Endothelial cell of hepatic sinusoid (primary cell): ENCODE data around the gene NUP133.
"Not testable (repeated sequence)": the region's sequence is repeated elsewhere in the genome, so short reads cannot be mapped to it uniquely, and the experiment has no call there.

Experiments
- in situ Hi-C: cut with HindIII; loops from 2 replicates; pipeline ENCODE4 v1.10.0; 2017; ENCODE audit warnings: low sequenced_read_pairs

The NUP133 gene

DNA sequence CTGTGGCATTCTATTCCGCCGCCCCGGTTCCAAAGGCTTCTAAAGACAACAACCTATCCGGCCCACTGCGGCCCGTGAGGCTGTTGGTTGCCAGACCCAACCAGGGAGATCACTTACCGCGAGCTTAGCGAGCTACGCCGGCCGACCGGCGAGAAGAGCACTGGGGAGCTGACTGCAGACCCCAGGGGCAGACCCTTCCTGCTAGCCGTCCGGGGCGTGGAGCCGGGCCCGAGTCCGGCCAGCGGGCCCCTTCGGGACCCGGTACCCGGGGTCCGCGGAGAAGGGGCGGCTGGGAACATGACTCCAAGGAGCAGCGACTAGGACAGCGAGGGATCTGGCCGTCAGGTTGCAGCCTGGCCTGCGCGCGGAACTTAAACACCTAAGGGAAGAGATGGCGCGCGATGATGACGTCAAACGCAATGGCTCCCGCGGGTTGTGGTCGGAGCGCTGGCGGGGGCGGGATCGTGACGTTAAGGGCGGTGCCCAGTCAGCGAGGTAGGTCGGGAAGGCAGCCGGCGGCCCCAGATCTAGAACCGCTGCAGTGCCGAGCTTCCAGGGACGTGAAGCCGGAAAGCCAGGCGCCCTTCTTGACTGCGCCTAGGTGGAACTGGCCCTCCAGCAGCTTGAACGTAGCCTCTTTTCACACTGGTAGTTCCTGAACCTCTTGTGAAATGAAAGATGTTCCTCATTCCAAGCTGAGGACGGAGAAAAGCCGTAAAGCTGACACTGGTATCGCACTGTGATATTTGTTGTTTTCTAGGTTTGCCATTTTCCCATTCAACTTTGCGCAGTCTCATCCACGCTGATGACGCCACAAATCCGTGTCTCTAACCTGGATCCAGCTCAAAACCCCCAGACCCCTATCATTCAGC lies at the start of gene NUP133:
Gene NUP133, minus strand, starts transcription at position 391 of the 872 bp plus-strand sequence. Its CDS starts 92 bp downstream, at position 299.
- in situ Hi-C loops: no loop called here

DNA sequence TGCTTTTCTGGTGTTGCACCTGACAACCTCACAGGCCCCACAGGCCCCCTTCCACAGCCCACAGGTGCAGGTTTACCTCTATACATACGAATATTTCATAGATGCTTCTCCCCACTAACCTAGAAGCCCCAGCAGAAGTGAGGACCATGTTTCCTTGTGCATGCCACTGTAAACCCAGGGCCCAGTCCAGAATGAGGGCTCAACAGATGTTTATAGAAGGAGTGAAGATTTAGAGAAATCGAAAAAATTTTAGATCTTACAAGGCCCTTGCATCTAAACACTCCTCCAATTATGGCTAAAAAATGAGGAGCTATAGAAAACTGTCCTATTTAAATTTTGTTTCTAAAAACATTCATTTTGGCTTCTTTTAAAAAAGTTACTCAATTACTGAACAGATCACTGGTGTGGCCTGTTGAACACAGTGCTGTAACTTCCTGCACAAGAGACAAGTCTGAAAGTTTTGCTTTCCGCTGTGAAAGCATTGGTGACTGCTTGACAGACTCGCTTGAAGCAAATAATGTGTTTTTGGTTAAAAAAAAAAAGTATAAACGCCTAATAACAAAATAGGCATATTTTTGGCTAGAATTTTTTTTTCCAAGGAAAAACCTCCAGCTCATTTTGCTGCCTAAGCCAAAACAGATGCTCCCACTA lies 49.2 kb upstream of the NUP133 start:
- in situ Hi-C loops: no loop called here

DNA sequence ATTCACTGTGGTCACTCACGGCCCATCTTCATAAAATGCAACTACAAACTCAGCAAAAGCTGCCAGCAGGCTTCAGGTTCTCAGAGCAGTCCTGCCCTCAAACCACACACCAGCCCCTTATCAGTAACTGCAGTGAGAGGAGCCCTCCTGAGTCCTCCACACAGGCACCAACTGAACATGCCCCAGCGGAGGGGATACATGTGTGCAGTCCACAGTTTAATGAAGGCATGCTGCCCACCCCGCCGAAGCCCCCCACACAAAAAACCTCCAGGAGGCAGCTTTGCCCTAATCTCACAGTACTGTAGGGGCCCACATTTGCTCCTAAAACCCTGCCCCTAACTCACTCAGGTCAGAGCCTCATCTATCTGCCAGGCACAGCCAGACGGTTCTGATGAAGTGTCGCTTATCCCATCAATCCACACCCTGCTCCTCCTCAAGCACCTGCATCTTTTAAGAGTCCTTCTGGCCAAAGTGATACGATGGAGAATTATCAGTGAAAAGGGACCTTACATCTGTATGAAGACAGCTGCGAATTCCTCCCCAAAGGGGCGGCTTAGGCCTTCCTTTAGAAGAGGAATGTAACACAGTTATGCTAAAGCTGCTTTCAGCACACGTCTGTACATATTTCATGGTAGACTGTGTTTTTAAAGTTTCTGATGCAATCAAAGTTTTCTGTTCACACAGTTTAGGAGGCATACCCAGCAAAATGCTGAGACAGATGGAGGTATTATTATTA lies 46.9 kb upstream of the NUP133 start:
- in situ Hi-C loops: no loop called here

DNA sequence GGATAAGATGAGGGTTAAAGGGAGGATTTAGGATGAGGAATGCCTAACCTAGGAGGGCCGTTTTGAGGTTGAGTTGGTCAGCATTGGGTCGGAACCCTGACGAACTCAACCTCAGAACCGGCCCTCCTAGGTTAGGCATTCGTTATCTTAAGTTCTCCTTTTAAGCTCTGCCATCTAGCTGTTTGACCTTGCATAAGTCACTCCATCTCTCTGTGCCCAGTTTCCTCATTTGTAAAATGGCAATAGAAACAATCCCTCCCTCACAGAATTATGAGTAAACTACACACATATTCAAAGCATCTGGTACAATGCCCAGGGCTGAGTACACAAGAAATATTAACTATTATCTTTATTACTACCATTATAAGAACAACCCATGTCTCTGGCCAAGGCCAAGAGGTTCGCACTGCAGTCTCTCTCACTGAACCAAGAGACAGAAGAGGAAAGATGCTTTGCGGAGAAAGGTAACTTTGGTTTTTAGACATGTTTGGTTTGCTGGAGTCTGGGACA lies 45.5 kb upstream of the NUP133 start:
- in situ Hi-C loops: no loop called here

DNA sequence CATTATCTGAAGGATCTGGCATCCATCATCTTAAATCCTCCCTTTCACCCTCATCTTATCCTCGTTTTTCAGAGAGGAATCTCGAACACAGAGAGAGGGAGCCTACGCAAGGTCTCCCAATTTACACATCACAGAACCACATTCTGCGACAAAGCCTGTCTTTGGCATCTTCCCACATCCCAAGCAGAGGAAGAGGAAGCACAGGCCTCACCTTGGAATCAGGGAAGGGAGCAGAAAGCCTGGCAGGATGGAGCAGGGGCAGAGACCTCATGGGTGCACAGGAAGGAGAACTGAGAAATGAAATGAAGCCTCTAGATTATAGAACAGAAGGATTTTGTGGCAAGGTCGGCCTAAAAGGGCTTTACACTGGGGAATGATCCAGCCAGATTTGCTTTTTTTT lies 44.6 kb upstream of the NUP133 start:
- in situ Hi-C loops: no loop called here

DNA sequence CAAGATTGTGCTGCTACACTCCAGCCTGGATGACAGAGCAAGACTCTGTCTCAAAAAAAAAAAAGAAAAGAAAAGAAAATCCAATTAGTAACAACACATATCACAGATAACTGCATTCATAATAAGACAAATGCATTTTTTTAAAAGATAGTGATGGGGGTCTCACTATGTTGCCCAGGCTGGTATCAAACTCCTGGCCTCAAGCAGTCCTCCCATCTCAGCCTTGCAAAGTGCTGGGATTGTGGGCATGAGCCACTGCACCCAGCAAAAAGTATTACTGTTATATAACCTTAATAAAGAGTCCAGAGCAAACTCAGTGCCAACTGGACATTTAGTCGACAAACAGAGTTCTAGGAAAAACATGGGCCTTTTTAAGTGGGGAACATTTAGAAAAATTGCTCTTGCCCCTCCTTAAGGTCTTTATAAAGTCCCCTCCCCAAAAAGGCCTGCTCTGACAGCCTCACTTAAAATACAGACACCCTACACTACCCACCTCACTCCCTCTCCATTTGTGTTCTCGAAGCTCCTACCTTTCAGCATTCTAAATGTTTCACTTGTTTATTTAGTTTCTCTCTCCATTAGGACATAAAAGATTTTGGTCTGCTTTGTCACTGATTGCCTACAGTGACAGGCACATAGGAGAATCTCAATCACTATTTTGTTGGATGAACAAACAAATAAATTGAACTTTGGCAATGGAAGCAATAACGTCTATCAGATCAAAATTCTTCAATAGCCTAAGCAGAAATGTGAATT lies 42.8 kb upstream of the NUP133 start:
- in situ Hi-C loops: no loop called here

DNA sequence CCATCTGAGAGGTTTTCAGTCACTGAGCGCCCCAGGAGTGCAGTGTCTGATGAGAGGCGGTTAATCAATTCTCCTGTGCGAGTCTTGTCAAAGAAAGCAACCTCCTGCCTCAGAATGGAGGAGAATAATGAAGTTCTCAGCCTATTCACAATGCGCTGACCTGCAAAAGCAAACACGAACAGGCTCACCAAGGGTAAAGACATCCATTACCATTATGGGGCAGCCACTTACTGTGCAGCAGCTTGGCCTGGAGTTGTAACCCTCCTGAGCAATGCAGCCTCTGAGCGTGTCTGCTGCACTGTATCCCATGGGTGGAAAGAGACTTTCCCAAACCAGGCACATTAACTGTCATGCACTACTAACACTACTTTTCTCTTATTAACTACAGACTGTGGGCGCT lies 39.4 kb upstream of the NUP133 start:
- in situ Hi-C loops: no loop called here

DNA sequence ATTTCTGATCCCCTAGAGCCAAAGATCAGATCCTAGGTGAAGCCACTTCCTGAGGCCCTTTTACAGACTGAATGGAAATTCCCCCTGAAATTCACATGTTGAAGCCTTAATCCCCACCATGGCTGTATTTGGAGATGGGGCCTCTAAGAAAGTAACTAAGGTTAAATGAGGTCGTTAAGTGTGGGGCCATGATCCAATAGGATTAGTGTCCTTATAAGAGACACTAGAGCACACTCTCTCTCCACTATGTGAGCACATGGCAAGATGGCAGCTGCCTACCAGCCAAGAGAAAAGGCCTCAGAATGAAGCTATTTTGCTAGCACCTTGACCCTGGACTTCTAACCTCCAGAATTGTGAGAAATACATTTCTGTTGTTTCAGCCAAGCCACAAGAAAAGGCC lies 36.4 kb upstream of the NUP133 start:
- in situ Hi-C loops: no loop called here

DNA sequence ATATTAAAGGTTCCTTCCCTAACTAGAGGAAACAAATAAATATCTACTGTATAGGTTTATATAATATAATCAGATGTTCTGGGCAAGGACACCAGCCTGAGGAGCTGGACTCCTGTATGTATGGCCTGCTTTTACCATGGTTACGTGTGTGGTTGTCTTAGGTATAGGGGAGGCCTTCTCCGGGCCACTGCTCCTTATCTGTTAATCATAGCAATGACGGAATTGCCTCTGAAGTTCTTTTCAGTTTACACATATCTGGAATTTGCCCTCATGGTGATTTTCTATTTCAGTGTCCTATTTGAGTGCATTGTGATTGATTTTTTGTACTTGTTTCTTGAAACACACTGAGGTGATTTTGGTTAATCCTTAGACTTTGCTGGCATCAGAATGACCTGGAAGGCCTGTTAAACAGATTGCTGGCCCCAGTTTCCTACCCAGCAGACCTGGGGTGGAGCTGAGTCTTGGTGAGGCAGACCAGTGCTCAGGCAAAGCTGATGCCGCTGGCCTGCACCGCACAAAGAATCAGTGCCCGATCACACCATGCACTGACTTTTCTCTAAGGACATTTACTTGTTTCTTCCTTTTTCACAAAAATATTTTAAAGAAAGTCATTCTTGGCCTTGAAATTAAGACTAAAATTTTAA lies 31.8 kb upstream of the NUP133 start:
- in situ Hi-C loops: no loop called here

DNA sequence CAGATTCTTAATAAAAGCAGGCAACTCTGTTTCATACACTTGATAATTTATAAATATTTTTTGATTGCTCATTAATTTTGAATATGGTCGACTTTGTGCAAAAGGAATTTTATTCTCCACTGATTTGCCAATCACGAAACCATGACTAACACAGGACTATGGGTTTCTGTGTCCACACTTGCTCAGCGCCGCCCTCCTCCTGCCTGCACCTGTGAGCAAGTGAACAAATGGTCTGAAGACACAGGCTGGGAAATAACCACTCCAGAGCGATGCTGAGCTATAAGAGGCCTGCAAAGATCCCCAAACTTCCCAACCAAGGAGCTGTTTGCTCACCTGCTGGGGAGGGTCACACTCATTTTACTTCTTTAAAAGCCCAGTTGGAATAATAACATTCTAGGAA lies 30.8 kb upstream of the NUP133 start:
- in situ Hi-C loops: no loop called here

DNA sequence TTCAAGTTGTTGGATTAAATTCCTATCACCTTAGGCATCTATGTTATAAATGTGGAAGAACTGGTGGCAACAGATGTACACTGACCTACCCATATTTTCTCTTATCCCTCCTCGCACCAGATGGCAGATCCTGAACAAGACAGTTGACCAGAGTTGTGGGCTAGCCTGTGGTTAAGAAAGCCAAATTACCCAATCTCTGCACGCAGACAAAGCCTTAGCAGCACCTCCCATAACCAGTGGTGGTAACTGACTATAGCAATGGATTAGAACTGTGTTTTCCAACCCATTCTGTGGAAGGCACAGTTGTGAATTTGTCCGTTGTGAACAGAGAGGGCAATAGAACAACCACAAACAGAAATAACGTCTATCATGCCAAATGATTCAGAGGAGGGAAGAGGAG lies 29.8 kb upstream of the NUP133 start:
- in situ Hi-C loops: no loop called here

DNA sequence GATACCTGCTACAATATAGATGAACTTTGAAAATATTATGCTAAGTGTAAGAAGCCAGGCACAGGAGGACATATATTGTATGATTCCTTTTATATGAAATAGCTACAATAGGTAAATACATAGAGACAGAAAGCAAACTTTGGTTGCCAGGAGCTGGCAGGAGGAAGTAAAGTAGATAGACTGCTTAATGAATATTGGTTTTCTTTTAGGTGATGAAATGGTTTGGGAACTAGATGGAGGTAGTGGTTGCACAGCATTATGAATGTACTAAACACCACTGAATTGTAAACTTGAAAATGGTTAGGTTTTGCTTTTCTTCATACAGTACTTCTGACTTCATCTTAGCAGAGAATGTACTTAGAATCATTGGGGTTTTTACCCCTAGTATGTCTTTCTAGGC lies 28.8 kb upstream of the NUP133 start:
- in situ Hi-C loops: no loop called here

DNA sequence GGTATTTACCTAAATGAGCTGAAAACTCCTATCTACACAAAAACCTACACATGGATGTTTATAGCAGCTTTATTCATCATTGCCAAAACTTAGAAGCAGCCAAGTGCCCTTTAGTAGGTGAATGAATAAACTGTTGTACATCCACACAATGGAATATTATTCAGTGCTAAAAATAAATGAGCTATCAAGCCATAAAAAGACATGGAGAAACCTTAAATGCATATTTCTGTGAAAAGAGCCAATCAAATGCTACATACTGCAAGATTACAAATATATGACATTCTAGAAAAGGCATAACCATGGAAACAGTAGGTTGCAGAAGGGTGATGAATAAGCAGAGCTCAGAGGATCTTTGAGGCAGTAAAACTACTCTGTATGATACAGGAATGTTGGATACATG lies 27.1 kb upstream of the NUP133 start:
- in situ Hi-C loops: no loop called here

DNA sequence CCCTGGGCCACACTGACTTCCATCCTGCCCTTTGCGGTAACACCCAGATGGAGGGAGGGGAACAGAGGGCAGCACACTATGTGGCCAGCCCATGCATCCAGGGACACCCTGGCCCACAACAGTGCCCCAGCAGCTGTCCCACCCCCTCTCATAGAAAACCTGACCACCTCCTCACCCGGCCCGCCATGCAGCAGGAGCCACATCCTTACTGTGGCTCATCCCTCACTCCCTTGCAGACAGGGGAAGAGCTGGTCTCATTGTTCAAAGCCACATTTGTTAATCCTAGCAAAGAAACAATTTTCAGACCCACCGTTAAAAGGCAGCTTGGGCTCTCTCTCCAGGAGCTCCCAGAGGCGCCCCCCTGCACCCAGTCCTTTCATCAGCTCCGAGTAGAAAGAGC lies 23.2 kb upstream of the NUP133 start:
- in situ Hi-C loops: no loop called here

DNA sequence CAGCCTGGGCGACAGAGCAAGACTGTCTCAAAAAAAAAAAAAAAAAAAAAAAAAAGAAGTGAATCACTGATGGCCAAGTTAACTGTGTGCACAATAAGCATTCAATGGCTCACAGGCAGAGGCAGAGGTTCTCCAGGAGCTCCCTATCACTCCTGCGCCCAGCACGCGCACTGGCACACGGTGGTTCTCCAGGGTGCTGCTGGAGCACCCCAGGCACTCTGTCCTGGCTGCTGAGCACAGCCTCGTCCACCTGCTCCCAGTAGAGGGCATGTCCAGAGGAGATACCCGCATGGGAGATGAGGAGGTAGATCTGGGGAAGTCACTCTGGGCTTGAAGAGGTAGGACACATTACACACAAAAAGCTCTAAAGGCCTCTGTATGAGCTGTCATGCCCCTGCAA lies 21.5 kb upstream of the NUP133 start:
- in situ Hi-C loops: no loop called here

DNA sequence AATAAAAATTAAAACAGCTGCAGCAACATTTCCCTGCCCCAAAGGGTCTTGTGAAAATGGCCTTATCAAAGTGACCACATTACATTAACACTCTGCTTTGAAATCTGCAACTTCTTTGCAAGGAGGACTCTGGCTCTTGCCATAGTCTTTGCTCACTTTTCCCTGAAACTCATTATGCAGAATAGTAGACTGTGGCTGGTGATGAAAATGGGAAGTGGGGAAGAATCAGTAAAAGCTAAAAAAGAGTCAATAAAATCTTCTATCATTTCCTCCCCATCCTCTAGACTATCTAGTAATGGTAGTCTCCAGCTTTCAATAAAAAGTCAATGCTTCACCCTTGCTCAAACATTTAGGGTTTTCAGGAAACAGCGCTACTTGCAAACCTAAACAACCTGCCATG lies 18.6 kb upstream of the NUP133 start:
- in situ Hi-C loops: no loop called here

DNA sequence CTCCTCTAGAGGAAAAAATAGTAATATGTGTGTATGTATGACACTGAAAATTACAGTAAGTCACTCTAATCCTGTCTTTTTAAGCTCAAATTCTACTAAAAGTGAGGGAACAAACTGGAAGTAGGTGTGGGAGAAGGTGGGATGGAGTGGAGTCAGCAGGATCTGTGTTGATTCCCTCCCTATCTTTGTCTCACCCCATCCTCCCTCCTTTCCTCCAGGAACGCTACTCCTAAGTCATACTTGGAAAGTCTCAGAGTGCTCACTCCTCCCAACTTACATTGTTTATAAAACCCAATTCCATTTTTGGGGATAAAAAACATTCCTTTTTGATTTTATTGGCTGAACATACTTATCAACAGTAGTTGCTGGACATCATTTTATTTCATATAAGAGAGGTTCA lies 14.9 kb upstream of the NUP133 start:
- in situ Hi-C loops: no loop called here

DNA sequence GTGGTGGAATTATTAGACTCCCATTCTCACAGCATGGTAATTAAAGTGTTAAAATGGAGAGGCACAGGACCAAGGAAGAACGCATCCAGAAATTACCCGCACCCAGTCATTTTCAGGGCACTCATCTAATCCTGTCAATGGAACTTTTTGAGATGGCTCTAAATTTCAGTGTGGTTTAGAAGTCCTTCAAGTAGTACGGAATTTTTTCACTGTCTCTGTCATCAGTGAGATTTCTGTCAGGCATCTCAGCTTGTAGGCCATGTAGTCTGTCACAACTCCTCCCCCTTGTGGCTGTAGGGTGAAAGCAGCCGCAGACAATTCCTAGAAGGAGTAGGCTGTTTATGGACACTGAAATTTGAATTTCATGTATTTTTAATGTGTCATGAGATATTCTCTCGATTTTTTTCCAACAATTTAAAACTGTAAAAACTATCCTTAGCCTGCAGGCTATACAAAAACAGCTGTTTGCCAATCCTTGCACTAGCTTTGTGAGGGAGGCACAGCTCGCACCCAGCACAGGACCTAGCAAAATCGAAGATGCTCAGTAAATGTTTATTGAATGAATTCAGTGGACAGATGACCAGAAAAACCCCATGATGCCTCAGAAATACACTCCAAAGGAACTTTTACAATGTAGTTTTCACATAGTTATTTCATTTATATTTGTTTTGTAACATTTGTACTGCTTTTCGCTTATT lies 6.6 kb upstream of the NUP133 start:
- in situ Hi-C loops: no loop called here

DNA sequence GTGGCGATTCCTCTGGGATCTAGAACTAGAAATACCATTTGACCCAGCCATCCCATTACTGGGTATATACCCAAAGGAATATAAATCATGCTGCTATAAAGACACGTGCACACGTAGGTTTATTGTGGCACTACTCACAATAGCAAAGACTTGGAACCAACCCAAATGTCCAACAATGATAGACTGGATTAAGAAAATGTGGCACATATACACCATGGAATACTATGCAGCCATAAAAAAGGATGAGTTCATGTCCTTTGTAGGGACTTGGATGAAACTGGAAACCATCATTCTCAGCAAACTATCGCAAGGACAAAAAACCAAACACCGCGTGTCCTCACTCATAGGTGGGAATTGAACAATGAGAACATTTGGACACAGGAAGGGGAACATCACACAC lies 3.5 kb upstream of the NUP133 start:
- in situ Hi-C loops: not testable (repeated sequence)

DNA sequence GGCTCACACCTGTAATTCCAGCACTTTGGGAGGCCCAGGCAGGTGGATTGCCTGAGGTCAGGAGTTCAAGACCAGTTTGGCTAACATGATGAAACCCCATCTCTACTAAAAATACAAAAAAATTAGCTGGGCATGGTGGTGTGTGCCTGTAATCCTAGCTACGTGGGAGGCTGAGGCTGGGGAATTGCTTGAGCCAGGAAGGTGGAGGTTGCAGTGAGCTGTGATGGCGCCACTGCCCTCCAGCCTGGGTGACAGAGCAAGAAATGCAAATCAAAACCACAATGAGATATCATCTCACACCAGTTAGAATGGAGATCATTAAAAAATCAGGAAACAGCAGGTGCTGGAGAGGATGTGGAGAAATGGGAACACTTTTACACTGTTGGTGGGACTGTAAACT lies 3.1 kb upstream of the NUP133 start:
- in situ Hi-C loops: not testable (repeated sequence)
